Dendritic cell treated with granulocyte-macrophage colony-stimulating factor and Interleukin-4, amounts not matched to agents 40 ng/mL and 50 ng/mL, for 4 days (primary cell): ENCODE measurements around the gene STK36.

Experiments used
- H3K27ac Mint-ChIP-seq: one replicate; pipeline ENCODE4 v1.8.0; 2022; ENCODE audit warnings: mild to moderate bottlenecking, mixed read lengths
- H3K27me3 Mint-ChIP-seq: one replicate; pipeline ENCODE4 v1.8.0; 2022; ENCODE audit warnings: mild to moderate bottlenecking, mixed read lengths
- H3K36me3 Mint-ChIP-seq: one replicate; pipeline ENCODE4 v1.8.0; 2022; ENCODE audit warnings: low read depth, mixed read lengths
- H3K4me1 Mint-ChIP-seq: one replicate; pipeline ENCODE4 v1.8.0; 2022; ENCODE audit warnings: low read depth, mixed read lengths
- H3K4me3 Mint-ChIP-seq: one replicate; pipeline ENCODE4 v1.8.0; 2022; ENCODE audit warnings: mild to moderate bottlenecking, moderate library complexity, mixed read lengths
- H3K9me3 Mint-ChIP-seq: one replicate; pipeline ENCODE4 v1.8.0; 2022; ENCODE audit warnings: mixed read lengths
- intact Hi-C: fragments of 100-400 bp; cut with micrococcal nuclease; formaldehyde crosslinking; loops from one replicate; pipeline ENCODE4 v1.15.0; 2022

Gene STK36

GRCh38 chr2:218671654-218672566 is at the start of gene STK36, which contains the start of gene RNF25:
Gene STK36, plus strand, starts transcription at chr2:218672086. Its CDS starts 744 bp downstream, at chr2:218672830.
Gene RNF25, minus strand, starts transcription at chr2:218672002. Its CDS starts 32 bp downstream, at chr2:218671970.
- peak within 1 kb of the TSS; percentile 88 for H3K27ac Mint-ChIP-seq
- peaks cover 19% of the 10 kb centered on the region for H3K4me1 Mint-ChIP-seq
- no peaks in the 10 kb centered on the region for H3K27me3 Mint-ChIP-seq
- H3K36me3 Mint-ChIP-seq = peaks cover 39% of the 10 kb centered on the region
- intact Hi-C loops = loop anchor here (2.0 kb wide), 1 partner anchor 39 kb away; the partner anchor contains the start of gene TTLL4
- H3K4me3 Mint-ChIP-seq = peak within 1 kb of the TSS; percentile 95
- H3K9me3 Mint-ChIP-seq = no peaks in the 10 kb centered on the region

- no peaks in the 10 kb centered on the region for H3K36me3 Mint-ChIP-seq
- intact Hi-C loops = no loop called here
- H3K4me1 Mint-ChIP-seq = peaks cover 16% of the 10 kb centered on the region
- no peaks in the 10 kb centered on the region for H3K9me3 Mint-ChIP-seq
- no peak overlapping the region for H3K4me3 Mint-ChIP-seq
- peak overlapping the region; percentile 73 for H3K27ac Mint-ChIP-seq
- H3K27me3 Mint-ChIP-seq = peaks cover 2% of the 10 kb centered on the region
Measured at GRCh38 chr2:218622606-218623365, 49.1 kb upstream of the STK36 start.

GRCh38 chr2:218623366-218623705 is 48.5 kb upstream of the STK36 start:
- H3K27ac Mint-ChIP-seq = peak overlapping the region; percentile 73
- H3K36me3 Mint-ChIP-seq = no peaks in the 10 kb centered on the region
- peaks cover 16% of the 10 kb centered on the region for H3K4me1 Mint-ChIP-seq
- intact Hi-C loops = no loop called here
- H3K4me3 Mint-ChIP-seq = no peak overlapping the region
- no peaks in the 10 kb centered on the region for H3K9me3 Mint-ChIP-seq
- H3K27me3 Mint-ChIP-seq = peaks cover 2% of the 10 kb centered on the region

GRCh38 chr2:218626369-218626768 is 45.5 kb upstream of the STK36 start:
- Mint-ChIP-seq H3K4me1 (peaks cover 16% of the 10 kb centered on the region), H3K27ac (no peak overlapping the region), H3K4me3 (no peak overlapping the region), H3K9me3 (no peaks in the 10 kb centered on the region), H3K36me3 (no peaks in the 10 kb centered on the region), H3K27me3 (peaks cover 2% of the 10 kb centered on the region)
- intact Hi-C loops = no loop called here

GRCh38 chr2:218627939-218628338 is 43.9 kb upstream of the STK36 start:
- Mint-ChIP-seq H3K27ac (no peak overlapping the region), H3K9me3 (no peaks in the 10 kb centered on the region), H3K4me3 (no peak overlapping the region), H3K4me1 (peaks cover 10% of the 10 kb centered on the region), H3K27me3 (peaks cover 2% of the 10 kb centered on the region), H3K36me3 (no peaks in the 10 kb centered on the region)
- intact Hi-C loops = no loop called here

GRCh38 chr2:218631837-218632236 is 40.0 kb upstream of the STK36 start:
- H3K36me3 Mint-ChIP-seq = peaks cover 33% of the 10 kb centered on the region
- H3K27ac Mint-ChIP-seq = no peak overlapping the region
- H3K9me3 Mint-ChIP-seq = no peaks in the 10 kb centered on the region
- intact Hi-C loops = loop anchor here (10.0 kb wide), 1 partner anchor 217 kb away; the partner anchor contains the start of gene VIL1
- no peaks in the 10 kb centered on the region for H3K27me3 Mint-ChIP-seq
- no peak overlapping the region for H3K4me3 Mint-ChIP-seq
- no peaks in the 10 kb centered on the region for H3K4me1 Mint-ChIP-seq

- no peak overlapping the region for H3K4me3 Mint-ChIP-seq
- peaks cover 72% of the 10 kb centered on the region for H3K36me3 Mint-ChIP-seq
- H3K27ac Mint-ChIP-seq = no peak overlapping the region
- H3K4me1 Mint-ChIP-seq = no peaks in the 10 kb centered on the region
- no peaks in the 10 kb centered on the region for H3K27me3 Mint-ChIP-seq
- intact Hi-C loops = loop anchor here (10.0 kb wide), 1 partner anchor 221 kb away; the partner anchor contains the start of gene VIL1
- H3K9me3 Mint-ChIP-seq = no peaks in the 10 kb centered on the region
Measured at GRCh38 chr2:218635719-218636118, 36.2 kb upstream of the STK36 start.

- intact Hi-C loops = loop anchor here (10.0 kb wide), 1 partner anchor 224 kb away; the partner anchor contains the start of gene VIL1
- Mint-ChIP-seq H3K4me3 (no peak overlapping the region), H3K27me3 (no peaks in the 10 kb centered on the region), H3K4me1 (no peaks in the 10 kb centered on the region), H3K36me3 (peaks cover 96% of the 10 kb centered on the region), H3K27ac (no peak overlapping the region), H3K9me3 (no peaks in the 10 kb centered on the region)
Measured at GRCh38 chr2:218638372-218638771, 33.5 kb upstream of the STK36 start.

- Mint-ChIP-seq H3K4me3 (no peak overlapping the region), H3K36me3 (peaks cover 100% of the 10 kb centered on the region), H3K27ac (no peak overlapping the region)
Measured at GRCh38 chr2:218642121-218642656, 29.7 kb upstream of the STK36 start.

GRCh38 chr2:218642786-218643185 is 29.1 kb upstream of the STK36 start:
- Mint-ChIP-seq H3K36me3 (peaks cover 99% of the 10 kb centered on the region), H3K4me3 (no peak overlapping the region), H3K27me3 (no peaks in the 10 kb centered on the region), H3K4me1 (no peaks in the 10 kb centered on the region), H3K27ac (no peak overlapping the region), H3K9me3 (no peaks in the 10 kb centered on the region)
- intact Hi-C loops = no loop called here

More at GRCh38 chr2:218642121-218642656, 29.7 kb upstream of the STK36 start:
- Mint-ChIP-seq H3K4me1 (no peaks in the 10 kb centered on the region), H3K27me3 (no peaks in the 10 kb centered on the region), H3K9me3 (no peaks in the 10 kb centered on the region)
- intact Hi-C loops = no loop called here

- intact Hi-C loops = no loop called here
Measured at GRCh38 chr2:218643751-218644310, 28.1 kb upstream of the STK36 start.

GRCh38 chr2:218644721-218645120 is 27.2 kb upstream of the STK36 start:
- no peak overlapping the region for H3K4me3 Mint-ChIP-seq
- H3K27me3 Mint-ChIP-seq = no peaks in the 10 kb centered on the region
- intact Hi-C loops = no loop called here
- H3K27ac Mint-ChIP-seq = no peak overlapping the region
- H3K36me3 Mint-ChIP-seq = peaks cover 99% of the 10 kb centered on the region
- H3K9me3 Mint-ChIP-seq = no peaks in the 10 kb centered on the region
- H3K4me1 Mint-ChIP-seq = no peaks in the 10 kb centered on the region

More at GRCh38 chr2:218643751-218644310, 28.1 kb upstream of the STK36 start:
- Mint-ChIP-seq H3K4me1 (no peaks in the 10 kb centered on the region), H3K9me3 (no peaks in the 10 kb centered on the region), H3K27ac (no peak overlapping the region), H3K36me3 (peaks cover 99% of the 10 kb centered on the region), H3K4me3 (no peak overlapping the region), H3K27me3 (no peaks in the 10 kb centered on the region)

GRCh38 chr2:218645126-218645525 is 26.8 kb upstream of the STK36 start:
- Mint-ChIP-seq H3K9me3 (no peaks in the 10 kb centered on the region), H3K4me3 (no peak overlapping the region), H3K4me1 (peaks cover under 1% of the 10 kb centered on the region), H3K27ac (no peak overlapping the region), H3K36me3 (peaks cover 99% of the 10 kb centered on the region), H3K27me3 (no peaks in the 10 kb centered on the region)
- intact Hi-C loops = no loop called here
